Adipose tissue (tissue), 3 donors: Measurements from ENCODE around the gene ZNF479. TPM values are rescaled to one million over a fixed set of nuclear protein-coding genes. Genes with fewer than 3 reads are reported as not detected.
"Not testable (repeated sequence)": the region's sequence is repeated elsewhere in the genome, so short reads cannot be mapped to it uniquely, and the experiment has no call there.

Experiments
- H3K27ac ChIP-seq: one replicate; pipeline ENCODE4 v1.5.1; 2013; ENCODE audit warnings: low read depth, low read length
- whole genome bisulfite sequencing, 3 donors: extraction: QIAGEN DNeasy Blood & Tissue Kit; methylation state at CpG; one replicate each; pipeline ENCODE4 v1.1.7; 2013; 5-methylcytosine and 5-hydroxymethylcytosine counted together
- polyA plus RNA-seq, 3 donors: library from polyadenylated mRNA; stranded (reverse); fragments of 200-250 nt; gene quantifications; one replicate each; pipeline ENCODE4 v1.2.3, GENCODE V29; 2013
- donor health status: healthy with polysubstance abuse.
- donor health status: Bipolar disorder and iron deficiency.
- donor health status: healthy.

Gene ZNF479
- not detected for polyA plus RNA-seq

GRCh38 chr7:57132336-57132735 is at the start of gene ZNF479:
ZNF479 (minus strand) TSS chr7:57132436; CDS start chr7:57132324, 112 bp downstream.
- not testable (repeated sequence) for H3K27ac ChIP-seq
- WGBS, 3 donors: 72 to 90% (median 90%) methylated on average over 6 of the region's 6 CpGs

DNA sequence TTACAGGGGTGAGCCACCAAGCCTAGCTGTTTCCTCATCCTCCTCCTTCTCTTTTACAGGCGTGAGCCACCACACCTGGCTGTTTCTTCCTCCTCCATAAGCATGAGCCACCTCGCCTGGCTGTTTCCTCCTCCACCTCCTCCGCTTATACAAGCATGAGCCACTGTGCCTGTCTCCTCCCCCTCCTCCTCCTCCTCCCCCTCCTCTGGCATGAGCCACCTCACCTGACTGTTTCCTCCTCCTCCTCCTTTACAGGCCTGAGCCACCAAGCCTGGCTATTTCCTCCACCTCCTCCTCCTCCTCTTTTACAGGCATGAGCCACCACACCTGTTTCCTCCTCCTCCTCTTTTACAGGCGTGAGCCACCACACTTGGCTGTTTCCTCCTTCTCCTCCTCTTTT is 49.8 kb upstream of the ZNF479 start:
- H3K27ac ChIP-seq: no peak overlapping the region
- 52 to 77% (median 67%) methylated on average over 4 of the region's 4 CpGs for whole genome bisulfite sequencing, 3 donors

DNA sequence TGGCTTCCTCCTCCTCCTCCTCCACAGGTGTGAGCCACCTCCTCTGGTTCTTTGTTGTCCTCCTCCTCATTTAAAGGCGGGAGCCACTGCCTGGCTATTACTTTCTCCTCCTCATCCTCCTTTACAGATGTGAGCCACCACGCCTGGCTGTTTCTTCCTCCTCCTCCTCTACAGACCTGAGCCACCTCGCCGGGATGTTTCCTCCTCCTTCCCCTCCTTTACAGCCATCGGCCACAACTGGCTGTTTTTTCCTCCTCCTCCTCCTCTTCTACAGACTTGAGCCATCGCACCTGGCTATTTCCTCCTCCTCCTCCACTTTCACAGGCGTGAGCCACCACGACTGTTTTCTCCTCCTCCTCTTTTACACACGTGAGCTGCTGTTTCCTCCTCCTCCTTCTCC is 49.0 kb upstream of the ZNF479 start:
- H3K27ac ChIP-seq: no peak overlapping the region

GRCh38 chr7:57179776-57180415 is 47.7 kb upstream of the ZNF479 start:
- no peak overlapping the region for H3K27ac ChIP-seq
- 88 to 91% (median 89%) methylated on average over 29 to 30 of the region's 30 CpGs for WGBS, 3 donors

More for the DNA sequence above, 49.0 kb upstream of the ZNF479 start:
- 66 to 76% (median 72%) methylated on average over 9 of the region's 9 CpGs for WGBS, 3 donors

DNA sequence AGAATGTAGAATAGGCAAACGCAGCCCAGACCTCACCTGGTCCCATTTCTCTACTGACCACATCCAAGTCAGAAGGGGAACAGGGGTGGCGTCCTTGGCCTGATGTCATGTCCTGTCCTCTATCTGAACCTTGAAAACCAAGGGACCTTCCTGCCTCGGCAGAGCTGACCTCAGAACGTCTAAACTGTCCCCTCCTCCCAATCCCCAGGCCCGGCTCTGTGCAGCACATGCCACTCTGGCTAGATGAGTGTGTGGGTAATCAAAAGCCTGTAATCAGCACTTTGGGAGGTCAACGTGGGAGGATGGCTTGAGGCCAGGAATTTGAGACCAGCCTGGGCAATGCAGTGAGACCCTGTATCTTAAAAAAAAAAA is 46.5 kb upstream of the ZNF479 start:
- 69 to 80% (median 78%) methylated on average over 6 of the region's 6 CpGs for WGBS, 3 donors
- no peak overlapping the region for H3K27ac ChIP-seq

- H3K27ac ChIP-seq: no peak overlapping the region
- WGBS, 3 donors: 77 to 83% (median 81%) methylated on average over 21 of the region's 21 CpGs
Measured at GRCh38 chr7:57177856-57178767, 45.9 kb upstream of the ZNF479 start.

DNA sequence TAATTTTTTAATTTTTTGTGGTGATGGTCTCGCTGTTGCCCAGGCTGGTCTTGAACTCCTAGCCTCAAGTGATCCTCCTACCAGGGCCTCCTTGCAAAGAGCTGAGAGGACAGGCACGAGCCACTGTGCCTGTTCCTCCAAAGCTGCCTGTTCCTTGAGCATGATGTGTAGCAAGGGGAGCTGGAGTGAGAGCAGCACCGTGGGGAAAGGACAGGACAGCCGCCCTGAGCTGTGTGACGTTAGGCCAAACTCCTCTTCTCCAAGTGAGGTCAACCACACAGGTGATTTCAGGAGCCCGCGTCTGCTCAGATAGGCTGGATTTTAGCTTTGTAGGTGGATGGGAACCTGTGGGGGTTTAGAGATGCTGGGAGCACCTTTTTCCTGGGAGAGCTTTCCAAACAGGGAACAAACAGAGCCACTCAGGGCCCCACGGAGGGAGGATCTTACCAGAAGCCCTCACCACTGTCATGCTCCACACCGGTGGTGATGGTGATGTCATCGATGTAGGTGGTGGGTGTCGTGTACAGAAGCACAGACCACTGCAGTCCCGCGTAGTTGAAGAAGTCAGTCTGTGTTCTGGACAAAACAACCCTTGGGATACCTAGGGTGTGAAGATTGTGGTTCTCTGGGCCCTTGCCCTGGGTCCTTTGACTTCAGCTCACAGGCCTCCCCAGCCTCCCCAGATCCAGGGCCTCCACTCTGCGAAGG is 44.8 kb upstream of the ZNF479 start:
- no peak overlapping the region for H3K27ac ChIP-seq
- WGBS, 3 donors: 77 to 86% (median 85%) methylated on average over 14 of the region's 14 CpGs

- WGBS, 3 donors: 67 to 79% (median 75%) methylated on average over 7 of the region's 7 CpGs
- H3K27ac ChIP-seq: no peak overlapping the region
Measured at GRCh38 chr7:57165285-57165899, 33.2 kb upstream of the ZNF479 start.

DNA sequence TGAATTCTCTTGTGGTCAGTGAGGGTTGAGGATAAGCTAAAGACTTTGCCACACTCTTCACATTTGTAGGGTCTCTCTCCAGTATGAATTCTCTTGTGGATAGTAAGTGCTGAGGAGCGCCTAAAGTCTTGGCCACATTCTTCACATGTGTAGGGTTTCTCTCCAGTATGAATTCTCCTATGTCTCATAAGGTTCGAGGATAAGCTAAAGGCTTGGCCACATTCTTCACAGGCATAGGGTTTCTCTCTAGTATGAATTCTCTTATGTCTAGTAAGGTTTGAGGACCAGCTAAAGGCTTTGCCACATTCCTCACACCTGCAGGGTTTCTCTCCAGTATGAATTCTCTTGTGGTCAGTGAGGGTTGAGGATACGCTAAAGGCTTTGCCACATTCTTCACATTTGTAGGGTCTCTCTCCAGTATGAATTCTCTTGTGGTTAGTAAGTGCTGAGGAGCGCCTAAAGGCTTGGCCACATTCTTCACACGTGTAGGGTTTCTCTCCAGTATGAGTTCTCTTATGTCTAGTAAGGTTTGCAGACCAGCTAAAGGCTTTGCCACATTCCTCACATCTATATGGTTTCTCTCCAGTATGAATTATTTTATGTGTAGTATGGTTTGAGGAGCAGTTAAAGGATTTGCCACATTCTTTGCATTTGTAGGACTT is 12.0 kb downstream of the ZNF479 start:
- not testable (repeated sequence) for H3K27ac ChIP-seq
- WGBS, 3 donors: 61 to 69% (median 65%) methylated on average over 5 of the region's 5 CpGs
